HG02840 (cell line): Measurements from ENCODE around the gene UMODL1.

Source experiments
- ATAC-seq: cut with Tn5 transposase; IDR thresholded peaks from one replicate; pipeline ENCODE4 v1.9.1; 2021; ENCODE audit warnings: mild to moderate bottlenecking, moderate library complexity, moderate number of reproducible peaks; ENCODE audit not compliant: unreplicated experiment, low FRiP score

Gene UMODL1

GRCh38 chr21:42038393-42038792 lies 32.7 kb upstream of the UMODL1 start:
- ATAC-seq, result no peak

GRCh38 chr21:42038826-42039425 lies 32.2 kb upstream of the UMODL1 start:
- ATAC-seq, result no peak

- ATAC-seq, result no peak
These were observed 31.6 kb upstream of the UMODL1 start for GRCh38 chr21:42039470-42039901.

- no peak for ATAC-seq
These were observed 31.2 kb upstream of the UMODL1 start for GRCh38 chr21:42039911-42040351.

- no peak for ATAC-seq
These were observed 30.5 kb upstream of the UMODL1 start for GRCh38 chr21:42040411-42041180.

- no peak for ATAC-seq
These were observed 29.9 kb upstream of the UMODL1 start for GRCh38 chr21:42041246-42041645.

GRCh38 chr21:42041711-42042110 lies 29.4 kb upstream of the UMODL1 start:
- no peak for ATAC-seq

- ATAC-seq, result no peak
These were observed 28.5 kb upstream of the UMODL1 start for GRCh38 chr21:42042651-42043050.

- no peak for ATAC-seq
These were observed 27.8 kb upstream of the UMODL1 start for GRCh38 chr21:42043201-42043895.

GRCh38 chr21:42043961-42044360 lies 27.2 kb upstream of the UMODL1 start:
- no peak for ATAC-seq

- no peak for ATAC-seq
These were observed 26.1 kb upstream of the UMODL1 start for GRCh38 chr21:42044871-42045495.

GRCh38 chr21:42047821-42048613 lies 23.1 kb upstream of the UMODL1 start:
- ATAC-seq, result no peak

- no peak for ATAC-seq
These were observed 22.1 kb upstream of the UMODL1 start for GRCh38 chr21:42048870-42049577.

GRCh38 chr21:42049578-42050430 lies 21.3 kb upstream of the UMODL1 start:
- ATAC-seq, result no peak

GRCh38 chr21:42051788-42052187 lies 19.3 kb upstream of the UMODL1 start:
- no peak for ATAC-seq

GRCh38 chr21:42055425-42055824 lies 15.7 kb upstream of the UMODL1 start:
- no peak for ATAC-seq

GRCh38 chr21:42056468-42056867 lies 14.6 kb upstream of the UMODL1 start:
- no peak for ATAC-seq

GRCh38 chr21:42056996-42057689 lies 14.0 kb upstream of the UMODL1 start:
- ATAC-seq, result no peak
